K562 (cell line): ENCODE measurements around the gene NEXN. TPM values are rescaled to one million over a fixed set of nuclear protein-coding genes. Genes with fewer than 3 reads are reported as not detected.

Source experiments
- ATAC-seq: fragments of 200-7000 bp; cut with Tn5 transposase; 3 replicates; pipeline ENCODE4 v1.9.1; 2020; ENCODE audit warnings: moderate library complexity
- BruUV-seq: library from RNA; stranded (reverse); fragments of 400-500 nt; replicated peaks from 2 replicates; lab custom pipeline; 2021; lab: Mats Ljungman, UMichigan
- CTCF ChIA-PET: fragments of 300-600 bp; formaldehyde crosslinking; extraction: SDS; loops from one replicate; lab custom pipeline; 2021; ENCODE audit warnings: low intra/inter-chr PET ratio; lab: Yijun Ruan, JAX
- POLR2A ChIA-PET: fragments of 300-600, 350-650 bp; sonication (Branson Sonifier 250); formaldehyde crosslinking; extraction: SDS; loops from one replicate; lab custom pipeline; 2021; ENCODE audit warnings: antibody characterized with exemption, inconsistent platforms; lab: Yijun Ruan, JAX
- DNase-seq, 4 experiments: peaks; one replicate each; pipeline versions ENCODE4 v3.0.0 to v3.0.0-alpha.2; 2011 to 2018; ENCODE audit warnings: low spot score in 3 of 4, mixed read lengths in 3 of 4; ENCODE audit errors: extremely low read depth in 1 of 4
- FAIRE-seq: peaks from 2 replicates; lab custom pipeline; 2011; peaks lifted over from hg19 to GRCh38; lab: Jason Lieb, UNC
- H2AFZ ChIP-seq: 2 replicates; pipeline ENCODE4 v1.6.0; 2011; ENCODE audit warnings: low read depth, low read length, control low read depth, inconsistent platforms
- H3K27ac ChIP-seq: fragments of 200-600 bp; 3 replicates; pipeline ENCODE4 v1.8.0; 2011; ENCODE audit warnings: low read depth, mild to moderate bottlenecking, control low read depth, inconsistent platforms, low read length, moderate library complexity, mixed read lengths; ENCODE audit errors: extremely low read depth
- H3K27me3 ChIP-seq, 2 experiments: fragments of 300-600 bp in 1 of 2; 2 replicates in 1 of 2; 3 replicates in 1 of 2; pipeline versions ENCODE4 v1.6.0 to v1.8.0; 2011; ENCODE audit warnings: inconsistent platforms in 2 of 2, low read length in 2 of 2, mild to moderate bottlenecking in 1 of 2, mixed read lengths in 1 of 2, moderate library complexity in 1 of 2; ENCODE audit not compliant: control insufficient read depth in 2 of 2, insufficient read depth in 2 of 2
- H3K36me3 ChIP-seq: fragments of 300-600 bp; 3 replicates; pipeline ENCODE4 v1.8.0; 2011; ENCODE audit warnings: mild to moderate bottlenecking, low read length, inconsistent platforms; ENCODE audit not compliant: control insufficient read depth, insufficient read depth
- H3K4me1 ChIP-seq, 2 experiments: fragments of 200-600 bp in 1 of 2; replicated peaks in 1 of 2; 2 replicates in 1 of 2; 3 replicates in 1 of 2; pipeline versions ENCODE4 v1.5.1 to v1.8.0; 2011; ENCODE audit warnings: inconsistent platforms in 2 of 2, low read length in 2 of 2, mild to moderate bottlenecking in 1 of 2, mixed read lengths in 1 of 2, moderate library complexity in 1 of 2; ENCODE audit not compliant: control insufficient read depth in 2 of 2, insufficient read depth in 2 of 2
- H3K4me2 ChIP-seq: 2 replicates; pipeline ENCODE4 v1.6.1; 2011; ENCODE audit warnings: low read length, control low read depth, inconsistent platforms, mixed read lengths; ENCODE audit not compliant: insufficient read depth
- H3K4me3 ChIP-seq: fragments of 200-600 bp; sonication (generic), shearing (Covaris generic); 2 replicates; pipeline ENCODE4 v1.5.1; 2016; ENCODE audit warnings: control low read depth, inconsistent platforms
- H3K79me2 ChIP-seq: fragments of 200-600 bp; 3 replicates; pipeline ENCODE4 v1.8.0; 2011; ENCODE audit warnings: low read length, inconsistent platforms; ENCODE audit not compliant: control insufficient read depth, insufficient read depth
- H3K9ac ChIP-seq, 2 experiments: 2 replicates each; pipeline versions ENCODE4 v1.6.0 to v1.6.1; 2011; ENCODE audit warnings: low read depth in 2 of 2, low read length in 2 of 2, control low read depth in 1 of 2, inconsistent platforms in 1 of 2, mild to moderate bottlenecking in 1 of 2, mixed read lengths in 1 of 2; ENCODE audit not compliant: insufficient read depth in 1 of 2
- H3K9me1 ChIP-seq: one replicate; pipeline ENCODE4 v1.6.0; 2011; ENCODE audit warnings: inconsistent platforms, mild to moderate bottlenecking, low read length, moderate library complexity; ENCODE audit not compliant: control insufficient read depth, insufficient read depth
- H3K9me3 ChIP-seq: replicated peaks from 2 replicates; pipeline ENCODE4 v1.5.1; 2011; ENCODE audit warnings: low read depth, low read length, inconsistent platforms; ENCODE audit not compliant: control insufficient read depth, insufficient read depth
- H4K20me1 ChIP-seq: replicated peaks from 2 replicates; pipeline ENCODE4 v1.6.1; 2011; ENCODE audit warnings: low read length, inconsistent platforms, mixed read lengths; ENCODE audit not compliant: control insufficient read depth, insufficient read depth
- ETS2 ChIP-seq: IDR thresholded peaks from 2 replicates; pipeline ENCODE4 v1.6.1; 2016; ENCODE audit warnings: borderline replicate concordance, missing genetic modification characterization, mild to moderate bottlenecking, moderate library complexity, missing compliant biosample characterization; ENCODE audit not compliant: poor library complexity, severe bottlenecking
- NR2C1 ChIP-seq, 2 experiments: fragments of 450-650 bp; IDR thresholded peaks; 2 replicates each; pipeline ENCODE4 v1.6.1; 2017; ENCODE audit warnings: mild to moderate bottlenecking in 2 of 2, antibody characterized with exemption in 1 of 2, inconsistent platforms in 1 of 2, missing compliant biosample characterization in 1 of 2, missing genetic modification characterization in 1 of 2
- PHTF2 ChIP-seq: fragments of 250-450 bp; sonication (Bioruptor Pico); IDR thresholded peaks from 2 replicates; pipeline ENCODE4 v1.5.0; 2021; ENCODE audit warnings: mild to moderate bottlenecking
- ZNF277 ChIP-seq: fragments of 250-450 bp; sonication (Bioruptor Pico); IDR thresholded peaks from 2 replicates; pipeline ENCODE4 v1.8.0; 2022; ENCODE audit warnings: inconsistent platforms, mild to moderate bottlenecking, moderate library complexity, borderline replicate concordance
- WGBS: fragments of 100-300 bp; shearing (Covaris generic); methylation state at CpG from one replicate; pipeline ENCODE4 v1.1.6; 2016; ENCODE audit warnings: low coverage, mixed read lengths; ENCODE audit not compliant: insufficient coverage; ENCODE audit errors: missing lambda C conversion rate; 5-methylcytosine and 5-hydroxymethylcytosine counted together
- in situ Hi-C: fragments of 300-500 bp; cut with MboI; formaldehyde crosslinking; loops from 4 replicates; pipeline ENCODE4 v1.15.0; 2018; ENCODE audit warnings: inconsistent platforms, mixed read lengths
- intact Hi-C: fragments of 100-400 bp; cut with micrococcal nuclease; formaldehyde crosslinking; loops from 2 replicates; pipeline ENCODE4 v1.14.2; 2022
- polyA plus RNA-seq, 8 experiments: library from polyadenylated mRNA; depleted of rRNA in 4 of 8; stranded (reverse) in 5 of 8; unstranded in 3 of 8; fragments of >200 nt; fragmentation: Nextera tagmentation in 2 of 8; fragmentation: Illumina TruSeq in 1 of 8; extraction: Ambion mirVana in 2 of 8; extraction: Trizol in 1 of 8; gene quantifications; 2 replicates each; pipeline versions ENCODE4 v1.2.1 to v1.2.3, GENCODE V29; 2011 to 2014; ENCODE audit warnings: inconsistent platforms in 1 of 8, missing spikeins in 1 of 8
- total RNA-seq, 7 experiments: library from RNA; depleted of rRNA in 6 of 7; stranded (reverse); fragments of >200 nt in 6 of 7; fragmentation: Illumina TruSeq in 2 of 7; extraction: Trizol in 2 of 7; gene quantifications; 2 replicates each; pipeline versions ENCODE4 v1.2.1 to v1.2.3, GENCODE V29; 2011 to 2021; ENCODE audit warnings: low replicate concordance in 1 of 7

Gene NEXN
- total and polyA plus RNA-seq, 9 of the 15 experiments (the other 6 are each of a cell fraction or from before 2014, with no cell fraction given), result 0.18 to 1.8 (median 0.76) TPM

GRCh38 chr1:77845951-77846350 lies 42.5 kb upstream of the NEXN start:
- no peak for FAIRE-seq
- H3K9me1 ChIP-seq, result no peaks in the 10 kb centered on the region
- WGBS, result 100% methylated on average over 1 of the region's 1 CpG
- H4K20me1 ChIP-seq, result no peaks in the 10 kb centered on the region
- intact Hi-C loops, result no loop called here
- no peak overlapping the region for H3K4me2 ChIP-seq
- CTCF ChIA-PET, result no interaction called here
- H3K27me3 ChIP-seq, result no peaks in the 10 kb centered on the region
- no peaks in the 10 kb centered on the region for H3K4me1 ChIP-seq
- no peak overlapping the region for H3K4me3 ChIP-seq
- TF ChIP-seq ETS2 (tag) (no peak), ZNF277 (CRISPR knock-in tag) (no peak), PHTF2 (no peak), NR2C1 (IDR thresholded peaks at IDR 0.05) (no peak), NR2C1 (tag; IDR thresholded peaks at IDR 0.05) (no peak)
- TF ChIP-seq, all 486 proteins: peak for 0
- POLR2A ChIA-PET, result no interaction called here
- Histone ChIP-seq H3K36me3 (peaks cover 12% of the 10 kb centered on the region; the same call in 1 of the 3 replicates), H3K27ac (no peak overlapping the region), H2AFZ (no peak overlapping the region), H3K79me2 (no peaks in the 10 kb centered on the region), H3K9ac (no peak overlapping the region), H3K9me3 (no peaks in the 10 kb centered on the region)
- in situ Hi-C loops, result no loop called here
- no TSS peak for BruUV-seq
- ATAC-seq, result no peak
- no peak for DNase-seq
